Amygdala (tissue), 56 donors: ENCODE measurements around the gene MPDZ.
A peak's percentile ranks its signal among the peaks of the same experiment; 100 is the strongest.

ENCODE experiments used
- DNase-seq, 56 donors: peaks; one replicate each; lab custom pipeline; 2025; lab: John Stamatoyannopoulos, UW

Gene MPDZ

GRCh38 chr9:13186091-13186490 lies 93.4 kb downstream of the MPDZ start:
- no peak for DNase-seq

GRCh38 chr9:13181652-13182051 lies 97.8 kb downstream of the MPDZ start:
- no peak for DNase-seq

GRCh38 chr9:13179257-13179656 lies 100.2 kb downstream of the MPDZ start:
- no peak for DNase-seq

GRCh38 chr9:13175732-13176131 lies 103.8 kb downstream of the MPDZ start:
- no peak for DNase-seq

- DNase-seq: no peak
Observed at GRCh38 chr9:13174906-13175639, 104.4 kb downstream of the MPDZ start.

- DNase-seq: no peak
Observed at GRCh38 chr9:13173553-13173952, 105.9 kb downstream of the MPDZ start.

DNA sequence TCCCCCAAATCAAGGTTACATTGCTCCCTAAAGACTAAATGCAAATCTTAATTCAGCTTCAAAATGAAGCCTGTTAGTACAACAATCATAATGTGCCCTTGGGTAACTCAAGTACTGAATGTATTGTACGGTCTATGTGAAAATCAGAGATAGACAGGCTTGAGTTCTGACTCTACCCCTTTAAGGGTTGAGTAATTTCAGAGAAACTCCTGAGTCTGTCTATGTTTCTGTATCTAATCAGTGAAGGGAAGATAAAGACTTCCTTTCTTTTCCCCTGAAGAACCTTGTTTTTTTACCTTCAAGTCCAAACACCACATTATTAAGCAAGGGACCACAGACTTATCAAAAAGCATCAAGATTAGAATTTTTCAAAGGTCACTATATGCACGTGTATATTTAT lies 108.2 kb downstream of the MPDZ start:
- no peak for DNase-seq

- no peak for DNase-seq
Observed at GRCh38 chr9:13166996-13167395, 112.5 kb downstream of the MPDZ start.

DNA sequence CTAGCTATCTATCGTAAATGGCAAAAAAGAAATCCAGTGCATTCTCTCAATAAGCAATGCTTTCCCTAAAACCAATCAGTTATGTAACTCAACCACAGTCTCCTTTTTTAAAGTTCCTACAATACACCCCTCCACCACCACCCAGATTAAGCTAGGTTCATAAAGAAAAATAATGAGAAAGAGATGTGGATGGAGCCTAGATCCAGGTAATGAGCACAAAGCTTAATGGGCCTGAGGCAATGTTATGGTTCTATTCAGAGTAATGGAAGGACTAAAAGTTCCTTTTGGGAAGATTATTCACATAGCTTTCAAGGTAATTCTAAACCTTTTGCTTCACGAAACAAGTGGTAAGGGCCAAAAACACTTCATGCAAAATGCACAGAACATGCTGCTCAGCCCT lies 113.5 kb downstream of the MPDZ start:
- DNase-seq: no peak

DNA sequence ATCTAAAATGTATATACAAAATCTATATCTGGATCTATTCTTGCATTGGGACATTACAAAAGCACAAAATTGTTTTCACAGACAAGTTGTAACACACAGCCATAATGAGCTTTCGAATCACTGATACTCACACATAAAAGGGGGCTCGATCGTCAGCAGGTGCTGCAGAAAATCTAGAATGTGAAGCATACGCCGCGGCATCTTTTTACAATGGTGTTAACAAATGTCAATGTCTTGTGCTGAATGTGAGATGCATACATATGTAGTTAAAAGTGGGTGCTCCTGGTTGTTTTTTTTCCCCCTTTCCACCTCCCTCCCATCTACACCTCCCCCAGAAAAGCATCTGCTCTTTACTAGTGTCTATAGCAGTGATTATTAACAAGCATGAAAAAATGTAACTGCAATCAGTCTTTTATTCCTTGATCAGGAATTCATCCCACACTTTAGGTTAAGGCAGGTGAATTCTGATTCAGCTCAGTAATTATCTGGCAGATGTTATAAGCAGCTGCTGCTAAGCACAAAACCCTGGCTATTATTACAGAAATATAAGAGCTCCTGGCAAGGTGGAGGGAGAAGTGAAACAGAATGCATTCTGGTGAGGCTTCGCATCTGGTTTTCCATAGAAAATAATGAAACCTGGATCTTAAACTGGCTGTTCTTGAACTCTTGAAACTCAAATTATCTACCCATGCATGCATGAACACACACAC lies 114.1 kb downstream of the MPDZ start:
- DNase-seq: peak in 4 of 56 donors; percentile 7 to 28 (median 17)

GRCh38 chr9:13163946-13164345 lies 115.5 kb downstream of the MPDZ start:
- DNase-seq: no peak

- no peak for DNase-seq
Observed at GRCh38 chr9:13163287-13163686, 116.2 kb downstream of the MPDZ start.

DNA sequence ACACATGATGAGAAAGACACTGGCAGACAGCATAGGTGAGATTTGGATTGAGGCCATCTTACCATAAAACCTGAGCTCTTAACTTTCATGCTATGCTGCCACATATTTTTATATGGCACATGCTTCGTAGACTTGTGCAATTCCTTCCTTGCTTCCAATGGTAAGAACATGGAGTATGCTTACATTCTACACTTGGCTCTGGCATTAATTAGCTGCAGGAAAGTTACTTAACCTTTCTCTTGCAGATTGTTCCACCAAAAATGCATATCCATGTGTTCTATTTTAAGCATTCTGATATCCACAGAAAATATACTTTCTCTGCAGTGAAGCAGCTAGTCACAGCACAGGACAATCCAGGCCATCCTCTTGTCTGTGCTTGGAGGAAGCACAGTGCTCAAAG lies 119.4 kb downstream of the MPDZ start:
- no peak for DNase-seq

- DNase-seq: no peak
Observed at GRCh38 chr9:13158986-13159385, 120.5 kb downstream of the MPDZ start.

- no peak for DNase-seq
Observed at GRCh38 chr9:13151489-13151888, 128.0 kb downstream of the MPDZ start.

- peak in 1 of 56 donors; percentile 14 for DNase-seq
Observed at GRCh38 chr9:13149454-13149853, 130.0 kb downstream of the MPDZ start.

DNA sequence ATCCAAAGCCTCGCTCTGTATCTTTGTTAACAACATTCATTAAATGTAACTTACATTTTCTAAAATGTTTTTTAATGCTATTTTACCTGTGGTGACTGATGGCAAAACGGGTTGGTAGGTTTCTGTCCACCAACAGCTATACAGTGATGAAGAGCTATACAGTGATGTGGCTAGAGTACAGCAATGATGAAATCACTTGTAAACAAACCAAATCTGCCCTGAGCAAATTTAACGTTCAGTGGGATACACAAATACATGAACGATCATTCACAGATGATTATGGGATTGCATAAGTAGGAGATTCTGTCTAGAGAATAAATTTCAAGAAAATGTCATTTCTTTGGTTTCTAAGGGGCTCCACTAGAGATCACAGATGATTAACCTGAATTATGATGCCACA lies 132.7 kb downstream of the MPDZ start:
- DNase-seq: no peak

GRCh38 chr9:13145340-13145739 lies 134.2 kb downstream of the MPDZ start:
- DNase-seq: no peak

GRCh38 chr9:13144166-13144775 lies 135.2 kb downstream of the MPDZ start:
- DNase-seq: peak in 2 of 56 donors; percentile 7 to 27

DNA sequence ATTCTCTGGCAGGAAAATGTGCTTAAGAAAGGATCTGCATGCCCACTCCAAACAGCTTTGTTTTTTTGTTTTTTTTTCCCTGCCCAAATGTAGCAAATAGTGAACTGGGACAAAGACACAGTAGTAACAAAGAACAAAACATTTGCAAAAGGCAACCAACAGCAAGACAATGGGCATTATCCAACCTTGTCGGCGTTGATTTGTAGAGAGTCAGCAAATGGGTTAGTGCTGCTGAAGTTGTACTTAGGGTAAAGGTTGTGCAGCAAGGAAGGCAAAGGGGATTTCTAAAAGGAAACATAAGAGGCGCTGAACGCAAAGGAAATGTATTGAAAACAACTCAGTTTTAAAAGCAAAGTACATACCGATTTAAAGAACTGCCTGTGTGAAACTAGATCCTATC lies 136.2 kb downstream of the MPDZ start:
- DNase-seq: peak in 10 of 56 donors; percentile 2 to 54 (median 22)

DNA sequence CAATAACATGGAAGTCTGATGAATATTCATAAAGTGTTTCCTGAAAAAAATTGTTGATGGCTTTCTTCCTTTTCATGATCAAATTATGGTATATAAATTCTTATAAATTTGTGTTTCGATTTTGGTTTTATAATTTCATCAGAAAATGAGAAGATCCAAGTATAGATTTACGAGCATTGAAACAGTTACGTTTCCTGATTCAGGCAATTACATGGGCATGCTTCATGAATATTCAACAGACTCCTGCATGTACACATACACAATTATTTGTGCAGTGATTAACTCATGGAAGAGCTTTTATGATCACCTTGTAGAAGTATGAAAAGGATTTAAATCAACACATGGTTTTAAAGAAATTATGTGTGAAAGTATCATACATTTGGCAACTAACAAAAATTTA lies 136.7 kb downstream of the MPDZ start:
- DNase-seq: no peak

GRCh38 chr9:13141629-13142028 lies 137.9 kb downstream of the MPDZ start:
- no peak for DNase-seq
